ENCODE data around the gene TNFSF11.

GRCh38 chr13:42610649-42611048 is 36.7 kb downstream of the TNFSF11 start:
- TF ChIP-seq CTCF (IDR thresholded peaks at IDR 0.05 in 4 of 5, conservative IDR thresholded peaks at IDR 0.05 in 1 of 5): no peak
- no peak for TF ChIP-seq POLR2A (IDR thresholded peaks at IDR 0.05)
